GM15510 (cell line): ENCODE data around the gene MFAP1.

ENCODE experiments used
- POLR2A ChIP-seq: IDR thresholded peaks from 3 replicates; pipeline ENCODE4 v1.6.1; 2011; ENCODE audit warnings: borderline replicate concordance; ENCODE audit not compliant: insufficient read length; ENCODE audit errors: extremely low read depth

Gene MFAP1

DNA sequence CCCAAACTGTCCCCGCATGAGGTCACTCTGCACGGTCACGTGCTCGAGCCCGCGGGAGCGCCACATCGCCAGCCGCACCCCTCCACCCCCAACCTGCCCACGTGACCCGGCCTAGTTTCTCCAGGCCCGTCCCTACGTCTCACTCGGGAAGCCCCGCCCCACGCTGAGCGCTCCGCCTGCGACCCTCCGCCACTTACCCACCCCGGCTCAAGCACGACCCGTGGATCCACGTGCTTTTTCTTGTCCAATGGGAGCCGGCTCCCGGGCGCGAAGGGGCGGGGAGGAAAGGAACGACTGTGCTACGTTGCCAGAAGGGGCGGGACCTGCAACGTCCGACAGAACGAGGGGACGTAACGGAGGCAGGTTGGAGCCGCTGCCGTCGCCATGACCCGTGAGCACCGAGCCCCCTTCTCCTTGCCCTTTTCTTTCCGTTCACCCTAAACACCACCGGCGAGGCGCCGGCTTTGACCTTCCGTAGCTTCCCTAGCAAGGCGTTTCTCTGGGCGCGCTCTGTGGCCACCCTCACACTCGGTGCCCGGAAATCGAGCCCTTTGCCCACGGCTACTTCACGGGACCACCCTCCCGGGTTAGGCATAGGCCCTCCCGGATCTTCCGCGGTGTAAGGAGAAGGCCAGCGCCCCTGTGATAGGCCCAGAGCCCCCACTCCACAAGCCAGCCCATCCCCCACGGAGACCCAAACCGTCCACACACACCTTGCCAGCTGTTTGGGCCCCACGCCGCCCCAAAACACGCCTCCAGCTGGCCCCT lies 32.3 kb downstream of the MFAP1 start, which contains the start of gene SERF2:
TSS of gene SERF2 (plus strand) at position 328 of the 768 bp plus-strand sequence. CDS start at position 385, 57 bp downstream.
- peak; percentile 94 for TF ChIP-seq POLR2A

DNA sequence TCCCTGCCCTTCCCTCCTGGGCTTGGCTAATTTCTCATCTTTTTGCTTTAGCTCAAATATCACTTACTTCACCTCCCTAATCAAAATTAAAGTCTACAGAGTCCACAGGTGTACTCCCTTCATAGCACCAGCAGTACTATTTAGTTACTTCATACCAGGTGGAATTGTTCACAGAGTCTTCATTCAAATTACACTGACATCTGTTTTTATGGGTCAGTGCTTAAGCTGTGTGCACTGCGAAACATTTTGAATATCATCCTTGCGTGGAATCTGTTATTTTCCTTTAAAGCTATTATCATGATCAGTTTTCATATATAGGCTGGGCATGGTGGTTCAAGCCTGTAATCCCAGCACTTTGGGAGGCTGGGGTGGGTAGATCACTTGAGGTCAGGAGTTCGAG lies 35.1 kb downstream of the MFAP1 start:
- no peak for TF ChIP-seq POLR2A

DNA sequence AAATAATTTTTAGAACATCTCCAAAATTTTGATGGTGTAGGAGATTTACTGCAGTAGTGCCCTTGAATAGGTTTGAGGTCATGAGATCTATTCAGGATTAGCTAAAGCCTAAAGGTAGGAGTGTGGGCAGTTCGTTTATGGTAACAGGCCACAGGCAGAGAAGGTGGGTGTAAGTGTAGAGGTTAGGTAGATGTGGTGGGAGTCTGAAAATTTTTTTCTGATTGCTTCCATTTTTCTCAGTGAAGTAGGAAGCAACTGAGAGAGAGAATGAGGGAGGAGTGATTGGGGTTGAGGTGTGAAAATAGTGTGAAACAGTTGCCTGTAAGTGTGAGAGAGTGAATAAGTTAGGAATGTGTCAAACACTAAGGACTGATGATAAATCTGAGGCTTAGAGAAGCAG lies 45.5 kb downstream of the MFAP1 start:
- TF ChIP-seq POLR2A, result no peak

DNA sequence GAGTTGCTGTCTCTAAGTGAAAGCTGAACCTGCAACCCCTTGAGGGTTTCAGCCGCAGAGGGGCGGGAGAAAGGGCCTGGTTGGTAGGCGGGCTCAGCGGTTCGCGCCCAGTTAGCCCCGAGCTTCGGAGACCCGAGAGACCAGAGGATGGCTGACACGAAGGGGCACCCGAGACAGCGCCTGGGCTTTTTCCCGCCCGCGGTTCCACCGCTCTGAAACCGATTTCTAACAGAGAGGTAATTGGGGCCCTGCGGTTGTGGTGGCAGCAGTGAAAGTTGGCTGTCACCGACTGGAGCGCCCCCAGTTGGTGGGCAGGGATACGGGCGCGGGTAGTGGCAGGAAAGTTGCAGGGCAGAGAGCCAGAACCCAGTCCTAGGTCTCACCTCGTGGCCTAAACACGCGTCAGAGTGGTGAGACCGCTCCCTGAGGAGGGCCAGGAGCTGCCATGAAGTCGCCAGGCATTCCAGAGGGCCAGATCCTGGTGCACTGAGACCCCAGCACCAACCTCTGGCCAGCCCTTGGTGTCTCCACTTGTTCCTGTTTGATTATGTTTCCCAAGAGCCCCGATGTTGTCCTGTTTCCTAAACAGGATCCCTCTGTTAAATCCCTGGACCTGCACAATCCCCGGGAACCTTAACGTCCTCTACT lies 47.1 kb downstream of the MFAP1 start:
- peak; percentile 21 for TF ChIP-seq POLR2A

DNA sequence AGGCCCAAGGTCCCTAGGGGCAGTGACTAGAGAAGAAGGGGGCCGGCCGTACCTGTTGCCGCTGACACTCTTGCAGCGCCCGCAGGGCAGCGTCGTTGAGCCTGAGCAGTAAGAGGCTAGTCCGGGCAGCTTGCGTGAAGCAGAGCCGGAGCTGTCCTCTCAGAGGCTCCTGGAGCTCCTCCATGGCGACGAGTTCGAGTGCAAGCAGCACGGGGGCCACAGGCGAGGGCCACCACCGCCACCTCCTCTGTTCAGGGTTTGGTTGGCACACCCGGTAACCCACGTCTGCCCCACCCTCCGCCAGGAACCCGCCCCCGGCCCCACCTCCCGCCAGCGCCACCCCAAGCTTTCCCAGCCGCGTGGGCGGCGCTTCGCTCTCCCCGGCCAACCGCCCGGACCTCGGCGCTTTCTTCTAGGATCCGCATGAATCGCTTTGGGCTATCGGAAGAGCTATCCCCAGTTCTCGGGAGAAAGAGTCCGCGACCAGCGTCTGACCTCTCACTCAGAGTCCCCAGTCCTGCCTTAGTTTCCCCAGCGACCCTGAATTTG lies 47.7 kb downstream of the MFAP1 start, which contains the start of gene ELL3:
TSS of gene ELL3 (minus strand) at position 249 of the 549 bp plus-strand sequence. CDS start at position 184, 65 bp downstream.
- peak; percentile 29 for TF ChIP-seq POLR2A

DNA sequence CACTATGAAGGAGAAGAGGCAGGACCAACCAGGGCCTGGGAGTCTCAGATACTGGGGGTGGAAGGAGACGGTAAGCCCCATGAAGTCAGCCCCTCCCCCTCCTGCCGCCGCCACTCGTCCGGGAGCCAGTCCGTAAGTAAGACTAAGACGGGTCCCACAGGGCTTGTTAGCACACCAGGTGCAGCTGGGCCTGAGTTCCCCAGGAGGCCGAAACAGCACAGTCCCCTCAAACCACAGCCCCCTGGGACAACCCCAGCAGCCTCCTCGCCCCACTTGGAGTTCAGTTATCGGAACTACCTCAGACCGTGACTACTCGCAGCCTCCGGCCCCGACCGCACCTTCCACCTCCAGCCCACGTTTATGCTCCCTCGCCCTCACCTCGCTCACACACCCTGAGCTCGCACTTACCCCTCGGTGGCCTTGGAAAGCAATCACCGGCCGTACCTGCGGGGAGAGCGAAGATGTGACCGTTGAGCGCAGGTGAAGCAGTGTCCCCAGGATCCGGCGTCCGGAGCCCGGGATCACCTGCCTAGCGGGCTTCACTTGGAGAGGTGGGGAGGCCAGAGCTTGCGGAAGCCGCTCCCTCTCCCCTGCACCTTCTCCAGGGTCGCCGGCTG lies 48.3 kb downstream of the MFAP1 start:
- TF ChIP-seq POLR2A, result peak; percentile 34

DNA sequence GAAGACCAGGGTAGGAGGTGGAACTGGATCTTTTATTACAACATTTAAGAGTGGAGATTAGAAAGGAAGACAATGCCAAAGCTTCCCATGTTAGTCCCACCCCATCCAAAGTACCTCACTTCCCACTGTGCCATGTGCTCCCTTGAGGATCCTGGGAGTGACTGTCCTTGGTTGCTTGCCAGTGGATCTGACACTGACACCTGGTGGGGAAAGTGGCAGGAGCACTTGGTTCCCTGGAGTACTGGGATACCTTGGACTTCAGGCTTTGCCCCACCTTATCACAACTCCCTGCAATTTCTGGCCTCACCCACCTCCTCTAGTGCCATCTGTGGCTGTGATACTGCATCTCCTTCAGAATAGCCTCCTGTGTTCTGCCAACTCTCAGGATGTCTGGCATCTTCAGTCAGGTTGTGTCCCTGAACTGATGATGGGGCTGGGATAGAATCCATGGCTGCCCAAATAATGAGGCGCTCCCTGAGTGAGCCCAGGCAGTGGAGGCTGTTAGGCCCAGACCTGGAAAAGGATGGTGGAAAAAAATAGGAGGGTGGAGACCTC lies 49.0 kb downstream of the MFAP1 start:
- no peak for TF ChIP-seq POLR2A

DNA sequence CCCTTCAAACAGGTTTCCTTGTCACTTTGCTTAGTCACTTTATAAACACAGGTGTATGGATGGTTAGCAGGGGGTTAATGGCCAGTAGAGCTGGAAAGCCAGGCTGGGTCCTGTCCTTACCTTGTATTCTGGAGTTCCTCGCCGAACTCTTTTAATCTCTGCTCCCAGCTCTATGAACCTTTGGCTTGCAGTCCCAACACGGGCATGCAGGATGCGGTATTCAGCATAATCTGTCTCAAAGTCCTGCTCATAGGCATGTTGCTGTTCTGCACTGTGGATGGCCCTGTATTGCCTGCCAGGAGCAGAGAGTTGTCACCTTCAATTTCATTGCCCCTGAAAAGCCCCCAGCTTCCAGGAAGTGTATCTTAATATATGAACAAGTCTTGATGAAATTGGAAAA lies 50.4 kb downstream of the MFAP1 start:
- TF ChIP-seq POLR2A, result no peak

DNA sequence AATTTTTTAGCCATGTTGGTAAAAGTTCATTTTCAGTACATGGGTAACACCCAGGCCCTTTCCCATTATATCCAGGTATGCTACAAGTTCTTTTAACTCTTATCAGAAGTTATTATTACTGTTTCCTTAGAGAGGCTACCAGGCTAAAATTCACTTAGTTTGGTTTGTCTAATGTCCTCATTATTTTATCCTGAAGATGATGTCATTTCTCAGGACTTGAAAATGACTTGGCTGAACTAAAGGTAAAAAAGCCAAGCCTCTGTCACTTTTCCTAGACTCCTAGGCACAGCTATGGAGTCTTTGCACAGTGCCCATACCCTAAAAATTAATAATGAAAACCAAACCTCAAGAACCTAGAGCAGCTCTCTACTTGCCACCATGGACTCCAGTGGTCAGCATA lies 51.9 kb downstream of the MFAP1 start:
- TF ChIP-seq POLR2A, result no peak

DNA sequence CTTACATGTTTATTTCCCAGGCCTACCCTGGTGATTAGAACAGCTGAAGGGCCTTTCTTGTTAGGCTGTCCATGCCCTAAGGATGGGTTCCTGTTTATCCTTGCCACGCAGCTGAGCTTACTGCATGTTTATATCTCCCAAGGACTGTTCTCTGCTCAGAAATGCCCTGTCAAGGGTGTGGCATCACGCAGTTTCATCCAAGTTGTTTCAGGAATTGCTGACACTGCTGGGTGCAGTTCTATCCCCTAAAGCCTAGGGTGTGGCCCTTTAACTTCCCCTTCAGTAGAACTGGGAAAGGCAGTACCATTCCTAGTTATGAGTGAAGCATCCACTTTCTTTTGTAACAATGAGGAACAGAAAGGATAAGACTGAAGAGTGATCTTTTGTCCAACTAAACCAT lies 52.7 kb downstream of the MFAP1 start:
- no peak for TF ChIP-seq POLR2A

DNA sequence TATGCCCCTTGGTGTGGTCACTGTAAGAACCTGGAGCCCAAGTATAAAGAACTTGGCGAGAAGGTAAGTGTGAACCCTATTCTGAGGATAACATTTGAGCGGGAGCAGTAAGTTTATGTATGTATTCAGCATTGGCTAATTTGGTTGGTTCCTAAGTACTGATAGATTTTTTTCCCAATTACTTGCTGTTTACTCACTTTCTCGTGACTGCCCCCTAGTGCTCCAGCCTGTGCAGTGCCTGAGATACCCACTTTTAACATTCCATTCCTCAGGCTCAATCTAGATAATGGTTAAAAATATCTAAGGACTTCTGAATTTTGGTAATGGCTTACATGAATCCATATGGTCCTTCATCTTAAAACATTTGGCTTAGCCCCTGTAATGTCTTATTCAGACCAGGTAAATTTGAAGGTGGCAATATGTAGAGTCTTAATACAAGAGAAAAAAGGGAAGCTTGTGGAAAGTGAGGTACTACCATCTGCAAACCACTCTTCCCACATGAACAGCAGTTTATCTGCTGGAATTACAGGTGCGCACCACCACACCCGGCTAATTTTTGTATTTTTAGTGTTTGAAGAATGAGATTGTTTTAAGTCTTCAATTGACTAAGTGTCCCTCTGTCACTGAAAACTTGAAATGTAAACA lies 54.8 kb downstream of the MFAP1 start:
- TF ChIP-seq POLR2A, result no peak

DNA sequence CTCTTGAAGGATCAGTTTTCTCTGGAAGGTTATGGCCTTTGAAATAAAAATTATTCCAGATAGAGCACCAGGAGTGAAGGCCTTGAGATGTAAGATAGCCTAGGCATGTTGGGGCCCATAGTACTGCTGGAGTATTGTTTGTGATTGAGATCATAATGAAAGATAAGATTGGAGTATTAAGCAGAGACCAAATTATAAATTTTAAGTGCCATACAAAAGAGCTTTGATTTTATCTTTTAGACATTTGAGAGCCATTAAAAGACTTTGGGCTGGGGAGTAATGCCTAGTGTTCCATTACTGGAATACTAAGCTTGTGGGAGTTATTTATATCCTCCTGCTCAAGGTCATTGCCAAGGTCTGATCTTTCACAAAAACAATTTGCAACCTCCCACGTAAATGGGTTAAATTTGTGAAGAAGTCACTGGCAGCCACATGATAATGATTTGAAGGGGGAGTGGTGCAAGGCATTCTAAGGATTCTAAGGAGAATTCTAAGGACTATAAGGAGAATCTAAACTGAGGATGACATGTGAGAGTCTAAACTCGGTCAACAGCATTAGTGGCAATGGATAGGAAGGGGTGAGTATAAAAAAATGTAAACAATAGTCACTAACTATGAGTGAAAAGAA lies 60.6 kb downstream of the MFAP1 start:
- TF ChIP-seq POLR2A, result no peak

DNA sequence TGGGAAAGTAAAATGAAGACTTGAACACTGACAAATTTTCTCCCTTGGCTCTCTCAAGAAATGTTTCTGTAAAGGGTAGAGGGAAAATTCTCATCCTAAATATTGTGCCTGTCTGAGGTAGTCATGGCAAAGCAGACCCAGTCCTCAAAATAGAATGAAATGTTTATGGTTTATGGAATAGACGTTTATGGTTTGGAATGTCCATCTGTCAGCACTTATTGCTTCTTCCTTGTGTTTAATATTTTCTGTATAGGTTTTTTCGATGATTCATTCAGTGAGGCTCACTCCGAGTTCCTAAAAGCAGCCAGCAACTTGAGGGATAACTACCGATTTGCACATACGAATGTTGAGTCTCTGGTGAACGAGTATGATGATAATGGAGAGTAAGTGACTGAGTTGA lies 61.7 kb downstream of the MFAP1 start:
- no peak for TF ChIP-seq POLR2A
